ENCODE data around the gene PTN.
"Not testable (repeated sequence)": the region's sequence is repeated elsewhere in the genome, so short reads cannot be mapped to it uniquely, and the experiment has no call there.

Gene PTN

DNA sequence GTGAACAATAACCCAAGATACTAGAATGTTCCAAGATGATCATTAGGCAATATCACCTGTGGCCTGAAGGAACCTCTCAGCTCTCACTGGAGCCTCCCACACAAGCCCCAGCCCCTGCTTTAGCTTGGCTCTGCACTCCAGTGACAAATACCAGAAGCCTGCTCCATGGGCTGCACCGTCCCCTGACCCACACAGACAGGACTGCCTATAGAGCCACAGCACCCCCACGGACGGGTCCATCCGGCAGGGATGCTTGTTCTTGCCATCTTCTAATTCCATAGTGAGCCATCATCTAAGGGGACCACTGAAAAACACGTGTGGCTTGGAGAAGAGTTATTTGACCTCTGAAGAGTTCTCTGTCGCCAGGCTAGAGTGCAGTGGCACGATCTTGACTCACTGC lies 100.9 kb downstream of the PTN start:
- no peak overlapping the region for H3K4me3 ChIP-seq (ENCODE audit: low read depth, low read length)
- TF ChIP-seq, protein P1, sequence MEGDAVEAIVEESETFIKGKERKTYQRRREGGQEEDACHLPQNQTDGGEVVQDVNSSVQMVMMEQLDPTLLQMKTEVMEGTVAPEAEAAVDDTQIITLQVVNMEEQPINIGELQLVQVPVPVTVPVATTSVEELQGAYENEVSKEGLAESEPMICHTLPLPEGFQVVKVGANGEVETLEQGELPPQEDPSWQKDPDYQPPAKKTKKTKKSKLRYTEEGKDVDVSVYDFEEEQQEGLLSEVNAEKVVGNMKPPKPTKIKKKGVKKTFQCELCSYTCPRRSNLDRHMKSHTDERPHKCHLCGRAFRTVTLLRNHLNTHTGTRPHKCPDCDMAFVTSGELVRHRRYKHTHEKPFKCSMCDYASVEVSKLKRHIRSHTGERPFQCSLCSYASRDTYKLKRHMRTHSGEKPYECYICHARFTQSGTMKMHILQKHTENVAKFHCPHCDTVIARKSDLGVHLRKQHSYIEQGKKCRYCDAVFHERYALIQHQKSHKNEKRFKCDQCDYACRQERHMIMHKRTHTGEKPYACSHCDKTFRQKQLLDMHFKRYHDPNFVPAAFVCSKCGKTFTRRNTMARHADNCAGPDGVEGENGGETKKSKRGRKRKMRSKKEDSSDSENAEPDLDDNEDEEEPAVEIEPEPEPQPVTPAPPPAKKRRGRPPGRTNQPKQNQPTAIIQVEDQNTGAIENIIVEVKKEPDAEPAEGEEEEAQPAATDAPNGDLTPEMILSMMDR (IDR thresholded peaks at IDR 0.05; ENCODE audit: low read depth, low read length) = no peak

DNA sequence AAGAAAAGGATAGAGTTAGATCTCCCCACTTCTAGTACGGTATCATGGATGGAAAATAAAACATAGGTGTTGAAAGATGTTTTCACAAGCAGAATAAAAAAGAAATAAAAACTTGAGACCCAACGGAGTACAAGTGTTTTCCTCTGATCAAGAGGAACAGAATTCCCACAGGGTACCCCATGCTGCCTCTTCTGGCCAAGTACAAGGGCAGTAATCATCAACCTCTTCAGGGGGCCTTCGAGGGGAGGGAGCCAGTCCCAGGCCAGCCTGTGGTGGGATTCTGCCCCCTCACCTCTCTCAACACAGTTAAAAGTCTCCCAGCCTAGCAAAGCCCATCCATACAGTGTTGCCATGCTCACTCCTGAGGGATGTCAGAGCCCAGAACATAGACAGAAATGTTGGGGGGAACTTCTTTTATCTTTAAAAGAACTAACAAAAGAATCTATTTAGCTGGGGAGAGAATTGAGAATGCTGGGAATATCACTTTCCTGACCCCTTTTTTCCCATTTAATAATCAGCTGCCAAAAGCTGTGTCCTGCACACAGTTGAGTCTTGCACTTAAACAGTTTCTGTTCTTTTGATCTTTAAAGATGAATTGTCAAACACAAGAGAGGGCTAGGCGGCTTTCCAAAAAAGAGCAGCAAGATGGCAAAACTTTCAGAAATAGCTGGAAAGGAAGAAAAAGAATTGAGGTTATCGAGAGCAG lies 101.7 kb downstream of the PTN start:
- TF ChIP-seq, protein P1 (IDR thresholded peaks at IDR 0.05; ENCODE audit: low read depth, low read length) = no peak
- no peak overlapping the region for H3K4me3 ChIP-seq (ENCODE audit: low read depth, low read length)

DNA sequence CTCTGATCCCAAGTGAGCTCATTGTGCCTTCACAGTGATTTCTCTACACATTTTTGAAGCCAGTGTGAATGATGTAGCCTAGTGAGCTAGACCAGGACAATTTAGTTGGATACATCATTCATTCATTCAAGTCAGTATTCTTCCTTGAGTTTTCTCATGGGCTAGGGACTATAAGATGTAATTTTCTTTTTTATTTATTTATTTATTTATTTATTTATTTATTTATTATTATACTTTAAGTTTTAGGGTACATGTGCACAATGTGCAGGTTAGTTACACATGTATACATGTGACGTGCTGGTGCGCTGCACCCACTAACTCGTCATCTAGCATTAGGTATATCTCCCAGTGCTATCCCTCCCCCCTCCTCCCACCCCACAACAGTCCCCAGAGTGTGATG lies 104.3 kb downstream of the PTN start:
- not testable (repeated sequence) for H3K4me3 ChIP-seq (ENCODE audit: low read depth, low read length)

DNA sequence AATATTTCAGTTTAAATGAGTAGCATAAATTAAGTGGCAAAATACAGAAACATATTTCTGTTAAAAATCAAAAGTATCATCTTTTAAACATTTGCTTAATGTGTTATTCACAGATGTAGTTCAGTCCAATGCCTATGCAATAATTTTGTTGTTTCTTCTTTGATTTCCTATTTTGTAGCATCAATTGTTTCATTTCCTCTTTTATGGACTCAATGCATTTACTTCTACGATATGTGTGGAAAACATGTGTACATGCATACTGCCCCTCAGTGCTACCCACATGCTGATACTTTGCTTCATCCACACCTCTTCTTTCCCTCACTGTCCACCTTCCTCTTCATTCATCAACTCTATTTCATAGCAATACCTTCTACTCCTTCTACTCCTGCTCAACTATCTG lies 108.1 kb downstream of the PTN start:
- no peak overlapping the region for H3K4me3 ChIP-seq (ENCODE audit: low read depth, low read length)

DNA sequence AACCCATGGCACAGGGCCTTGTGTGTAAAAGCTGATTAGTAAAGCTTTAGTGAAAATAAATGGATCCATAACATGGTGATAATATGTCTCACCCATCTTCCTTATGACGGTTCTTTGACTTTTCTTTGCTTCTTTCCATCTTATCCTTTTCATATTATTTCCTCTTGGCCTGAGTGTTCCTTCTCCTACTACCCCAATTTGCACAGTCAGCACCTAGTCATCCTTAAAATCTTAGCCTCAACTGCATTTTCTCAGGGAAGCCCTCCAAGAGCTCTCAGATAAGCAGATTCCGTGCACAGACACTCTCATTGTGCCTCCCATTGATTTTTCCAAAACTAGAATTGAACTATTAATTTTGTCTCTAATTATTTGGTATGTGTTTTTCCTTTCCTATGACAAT lies 112.4 kb downstream of the PTN start:
- TF ChIP-seq, protein P1 (IDR thresholded peaks at IDR 0.05; ENCODE audit: low read depth, low read length) = no peak
- no peak overlapping the region for H3K4me3 ChIP-seq (ENCODE audit: low read depth, low read length)

More for the DNA sequence above, 108.1 kb downstream of the PTN start:
- TF ChIP-seq, protein P1 (IDR thresholded peaks at IDR 0.05; ENCODE audit: low read depth, low read length) = no peak

DNA sequence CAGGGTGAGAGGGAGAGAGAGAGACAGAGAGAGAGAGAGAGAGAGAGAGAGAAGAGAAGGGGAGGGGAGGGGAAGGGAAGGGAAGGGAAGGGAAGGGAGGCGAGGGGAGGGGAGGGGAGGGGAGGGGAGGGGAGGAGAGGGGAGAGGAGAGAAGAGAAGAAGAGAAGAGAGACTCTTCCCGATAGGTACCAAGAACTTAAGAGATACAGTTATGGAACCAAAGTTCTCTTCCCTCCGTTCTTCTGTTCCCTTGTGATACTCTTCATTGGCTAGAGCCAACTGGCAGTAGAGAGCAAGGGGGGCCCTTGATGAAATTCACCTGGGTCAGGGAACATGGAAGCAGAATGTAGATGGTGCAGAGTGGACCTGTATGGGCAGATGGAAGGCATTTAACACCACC lies 122.1 kb downstream of the PTN start:
- no peak overlapping the region for H3K4me3 ChIP-seq (ENCODE audit: low read depth, low read length)
- TF ChIP-seq, protein P1 (IDR thresholded peaks at IDR 0.05; ENCODE audit: low read depth, low read length) = no peak

DNA sequence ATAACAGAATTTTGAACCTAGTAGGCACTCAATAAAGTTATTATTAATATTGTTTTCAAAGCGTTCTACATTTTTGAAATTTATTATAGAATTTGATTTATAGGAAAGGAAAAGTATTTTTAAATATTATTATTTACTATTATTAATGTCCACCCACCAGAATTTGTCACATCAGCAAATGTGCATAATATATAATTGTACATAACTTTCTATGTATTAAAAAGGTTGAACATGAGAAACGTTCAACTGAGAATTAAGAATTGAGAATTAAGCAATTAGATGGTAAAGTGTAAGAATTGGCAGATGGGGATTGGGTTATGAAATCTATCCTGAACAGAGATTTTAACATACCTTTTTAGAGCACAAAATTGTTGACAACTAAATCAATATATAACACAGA lies 129.8 kb downstream of the PTN start:
- TF ChIP-seq, protein P1 (IDR thresholded peaks at IDR 0.05; ENCODE audit: low read depth, low read length) = no peak
- H3K4me3 ChIP-seq (ENCODE audit: low read depth, low read length) = no peak overlapping the region

Data from WI38 (cell line).